IMR-90 (cell line): ENCODE results near the gene FBXL20. TPM values are rescaled to one million over a fixed set of nuclear protein-coding genes. Genes with fewer than 3 reads are reported as not detected.

Experiments
- ATAC-seq: fragments of 200-7000 bp; cut with Tn5 transposase; 2 replicates; pipeline ENCODE4 v1.9.1; 2020; ENCODE audit warnings: low read depth, mild to moderate bottlenecking, moderate library complexity
- BruUV-seq: library from RNA; stranded (reverse); fragments of 400-500 nt; replicated peaks from 2 replicates; lab custom pipeline; 2021; lab: Mats Ljungman, UMichigan
- CTCF ChIA-PET: fragments of 300-600 bp; formaldehyde crosslinking; extraction: SDS; loops from one replicate; lab custom pipeline; 2021; ENCODE audit warnings: antibody characterized with exemption; lab: Yijun Ruan, JAX
- POLR2A ChIA-PET: fragments of 300-600 bp; sonication (Branson Sonifier 250); formaldehyde crosslinking; loops from one replicate; lab custom pipeline; 2022; ENCODE audit warnings: antibody characterized with exemption; ENCODE audit not compliant: unreplicated experiment; lab: Charles Lee
- DNase-seq: peaks from one replicate; pipeline ENCODE4 v3.0.0; 2013
- H2AFZ ChIP-seq: replicated peaks from 2 replicates; pipeline ENCODE3; 2013; ENCODE audit warnings: low read length, mild to moderate bottlenecking; ENCODE audit not compliant: poor library complexity
- H2AK5ac ChIP-seq: 2 replicates; pipeline ENCODE4 v1.6.1; 2013; ENCODE audit warnings: low read depth, low read length, inconsistent platforms
- H2AK9ac ChIP-seq: replicated peaks from 2 replicates; pipeline ENCODE3; 2013; ENCODE audit warnings: mild to moderate bottlenecking, low read depth, low read length, moderate library complexity; ENCODE audit not compliant: poor library complexity
- H2BK120ac ChIP-seq: 2 replicates; pipeline ENCODE4 v1.6.1; 2013; ENCODE audit warnings: low read depth, low read length, inconsistent platforms
- H2BK15ac ChIP-seq: 3 replicates; pipeline ENCODE4 v1.6.1; 2013; ENCODE audit warnings: low read depth, low read length, inconsistent platforms
- H2BK20ac ChIP-seq: 2 replicates; pipeline ENCODE4 v1.6.1; 2013; ENCODE audit warnings: low read depth, mild to moderate bottlenecking, inconsistent platforms, low read length, moderate library complexity
- H2BK5ac ChIP-seq: 2 replicates; pipeline ENCODE4 v1.6.1; 2013; ENCODE audit warnings: mild to moderate bottlenecking, low read depth, low read length, inconsistent platforms; ENCODE audit not compliant: poor library complexity, severe bottlenecking
- H3K14ac ChIP-seq: replicated peaks from 2 replicates; pipeline ENCODE4 v1.6.1; 2013; ENCODE audit warnings: low read depth, low read length, inconsistent platforms
- H3K18ac ChIP-seq: 2 replicates; pipeline ENCODE4 v1.6.1; 2013; ENCODE audit warnings: low read depth, low read length, control low read depth
- H3K23ac ChIP-seq: 2 replicates; pipeline ENCODE4 v1.6.1; 2013; ENCODE audit warnings: low read depth, low read length, inconsistent platforms
- H3K27ac ChIP-seq: 2 replicates; pipeline ENCODE4 v1.5.1; 2013; ENCODE audit warnings: mild to moderate bottlenecking, control low read depth, low read length; ENCODE audit not compliant: insufficient read depth
- H3K27me3 ChIP-seq: 2 replicates; pipeline ENCODE4 v1.6.1; 2013; ENCODE audit warnings: low read length; ENCODE audit not compliant: control insufficient read depth, insufficient read depth
- H3K36me3 ChIP-seq: 2 replicates; pipeline ENCODE4 v1.6.1; 2013; ENCODE audit warnings: low read length, mixed read lengths; ENCODE audit not compliant: control insufficient read depth, insufficient read depth
- H3K4ac ChIP-seq: 2 replicates; pipeline ENCODE4 v1.6.1; 2013; ENCODE audit warnings: low read depth, low read length, inconsistent platforms
- H3K4me1 ChIP-seq: 2 replicates; pipeline ENCODE4 v1.6.1; 2013; ENCODE audit warnings: low read length, mixed read lengths; ENCODE audit not compliant: control insufficient read depth, insufficient read depth
- H3K4me2 ChIP-seq: 2 replicates; pipeline ENCODE4 v1.6.1; 2013; ENCODE audit warnings: low read depth, mild to moderate bottlenecking, control low read depth, low read length, moderate library complexity
- H3K4me3 ChIP-seq: 2 replicates; pipeline ENCODE4 v1.5.1; 2013; ENCODE audit warnings: low read depth, mild to moderate bottlenecking, control low read depth, low read length, moderate library complexity; ENCODE audit not compliant: insufficient read depth
- H3K56ac ChIP-seq: 2 replicates; pipeline ENCODE4 v1.6.1; 2013; ENCODE audit warnings: low read length, inconsistent platforms; ENCODE audit not compliant: insufficient read depth; ENCODE audit errors: extremely low read depth
- H3K79me1 ChIP-seq, 2 experiments: 2 replicates each; pipeline ENCODE4 v1.6.1; 2013; ENCODE audit warnings: low read length in 2 of 2, inconsistent platforms in 1 of 2, low read depth in 1 of 2
- H3K9ac ChIP-seq: 2 replicates; pipeline ENCODE4 v1.6.1; 2013; ENCODE audit warnings: low read depth, low read length, control low read depth
- H3K9me1 ChIP-seq: 2 replicates; pipeline ENCODE4 v1.6.1; 2013; ENCODE audit warnings: low read length, inconsistent platforms; ENCODE audit not compliant: insufficient read depth
- H3K9me3 ChIP-seq: 2 replicates; pipeline ENCODE4 v1.6.1; 2013; ENCODE audit warnings: low read length; ENCODE audit not compliant: control insufficient read depth, insufficient read depth
- H4K20me1 ChIP-seq: 2 replicates; pipeline ENCODE4 v1.6.1; 2013; ENCODE audit warnings: low read length, inconsistent platforms; ENCODE audit not compliant: insufficient read depth
- H4K5ac ChIP-seq: 2 replicates; pipeline ENCODE4 v1.6.1; 2013; ENCODE audit warnings: mild to moderate bottlenecking, low read depth, low read length, control low read depth
- H4K8ac ChIP-seq, 2 experiments: 2 replicates each; pipeline ENCODE4 v1.6.1; 2013; ENCODE audit warnings: low read depth in 2 of 2, low read length in 2 of 2, control low read depth in 1 of 2, inconsistent platforms in 1 of 2
- H4K91ac ChIP-seq: 2 replicates; pipeline ENCODE4 v1.6.1; 2013; ENCODE audit warnings: low read depth, low read length, inconsistent platforms; ENCODE audit not compliant: insufficient read depth
- BHLHE40 ChIP-seq: fragments of 150-350 bp; IDR thresholded peaks from 2 replicates; pipeline ENCODE4 v1.6.1; 2016; ENCODE audit warnings: mild to moderate bottlenecking, low read depth, low read length
- CEBPB ChIP-seq: IDR thresholded peaks from 2 replicates; pipeline ENCODE4 v1.6.1; 2012; ENCODE audit warnings: low read depth, low read length, improper control_type of control experiment
- CHD1 ChIP-seq: IDR thresholded peaks from 2 replicates; pipeline ENCODE4 v1.6.1; 2012; ENCODE audit warnings: low read depth, low read length, improper control_type of control experiment
- ELK1 ChIP-seq: fragments of 150-350 bp; IDR thresholded peaks from 2 replicates; pipeline ENCODE4 v1.6.1; 2016; ENCODE audit warnings: low read depth, mild to moderate bottlenecking, low read length, moderate library complexity, borderline replicate concordance
- FOS ChIP-seq: fragments of 150-350 bp; IDR thresholded peaks from 2 replicates; pipeline ENCODE4 v1.6.1; 2016; ENCODE audit warnings: low read depth, low read length
- MAFK ChIP-seq: IDR thresholded peaks from 2 replicates; pipeline ENCODE4 v1.6.1; 2012; ENCODE audit warnings: low read depth, low read length, improper control_type of control experiment
- MAZ ChIP-seq: IDR thresholded peaks from 2 replicates; pipeline ENCODE4 v1.6.1; 2012; ENCODE audit warnings: low read depth, mild to moderate bottlenecking, low read length, improper control_type of control experiment, moderate library complexity, borderline replicate concordance
- MXI1 ChIP-seq: IDR thresholded peaks from 2 replicates; pipeline ENCODE4 v1.6.1; 2012; ENCODE audit warnings: low read depth, mild to moderate bottlenecking, low read length, moderate library complexity, borderline replicate concordance
- NFE2L2 ChIP-seq: fragments of 150-350 bp; IDR thresholded peaks from 2 replicates; pipeline ENCODE4 v1.6.1; 2016; ENCODE audit warnings: low read depth, mild to moderate bottlenecking, low read length
- POLR2A ChIP-seq: IDR thresholded peaks from 2 replicates; pipeline ENCODE4 v1.6.1; 2012; ENCODE audit warnings: mild to moderate bottlenecking, low read depth, low read length
- RAD21 ChIP-seq: IDR thresholded peaks from 2 replicates; pipeline ENCODE4 v1.6.1; 2012; ENCODE audit warnings: low read length, improper control_type of control experiment
- RCOR1 ChIP-seq: IDR thresholded peaks from 2 replicates; pipeline ENCODE4 v1.6.1; 2012; ENCODE audit warnings: mild to moderate bottlenecking, low read length, improper control_type of control experiment; ENCODE audit not compliant: insufficient replicate concordance
- RFX5 ChIP-seq: IDR thresholded peaks from 2 replicates; pipeline ENCODE4 v1.8.0; 2012; ENCODE audit warnings: low read depth, mild to moderate bottlenecking, low read length, moderate library complexity
- SMC3 ChIP-seq: fragments of 150-350 bp; IDR thresholded peaks from 2 replicates; pipeline ENCODE4 v1.6.1; 2016; ENCODE audit warnings: low read depth, mild to moderate bottlenecking, antibody characterized with exemption, low read length, moderate library complexity
- WGBS, 2 experiments: methylation state at CpG; one replicate each; pipeline versions ENCODE4 v1.1.5 to v1.1.7; 2013; ENCODE audit warnings: missing lambda C conversion rate in 2 of 2; ENCODE audit not compliant: insufficient read length in 1 of 2; ENCODE audit errors: extremely low coverage in 2 of 2; 5-methylcytosine and 5-hydroxymethylcytosine counted together
- dilution Hi-C: fragments of 300-500 bp; cut with HindIII; formaldehyde crosslinking; loops from one replicate; pipeline ENCODE4 v1.14.3; 2018; ENCODE audit warnings: low sequenced_read_pairs; ENCODE audit not compliant: unreplicated experiment
- in situ Hi-C: fragments of 300-500 bp; cut with MboI; formaldehyde crosslinking; loops from 3 replicates; pipeline ENCODE4 v1.14.3; 2019; ENCODE audit warnings: low sequenced_read_pairs, inconsistent platforms, mixed read lengths
- intact Hi-C: fragments of 100-400 bp; cut with micrococcal nuclease; formaldehyde crosslinking; loops from 2 replicates; pipeline ENCODE4 v1.10.0; 2022
- polyA plus RNA-seq, 3 experiments: library from polyadenylated mRNA; depleted of rRNA; stranded (reverse); fragments of >200 nt; gene quantifications; 2 replicates each; pipeline ENCODE4 v1.2.3, GENCODE V29; 2012; ENCODE audit warnings: low replicate concordance in 1 of 3
- total RNA-seq: library from RNA; depleted of rRNA; stranded (reverse); fragments of >200 nt; gene quantifications from 2 replicates; pipeline ENCODE4 v1.2.3, GENCODE V29; 2012
- TF ChIP-seq, protein P1 (sequence below): conservative IDR thresholded peaks from 2 replicates; pipeline ENCODE4 v1.5.1; 2012; ENCODE audit warnings: mild to moderate bottlenecking, low read depth, low read length, improper control_type of control experiment
- TF ChIP-seq, protein P2 (sequence below): fragments of 150-350 bp; IDR thresholded peaks from 2 replicates; pipeline ENCODE4 v1.6.1; 2017; ENCODE audit warnings: mild to moderate bottlenecking, antibody characterized with exemption, low read length, low read depth

FBXL20 gene
- total and polyA plus RNA-seq, 2 of the 4 experiments (the other 2 are of a cell fraction), result 4.1 to 13.8 TPM

DNA sequence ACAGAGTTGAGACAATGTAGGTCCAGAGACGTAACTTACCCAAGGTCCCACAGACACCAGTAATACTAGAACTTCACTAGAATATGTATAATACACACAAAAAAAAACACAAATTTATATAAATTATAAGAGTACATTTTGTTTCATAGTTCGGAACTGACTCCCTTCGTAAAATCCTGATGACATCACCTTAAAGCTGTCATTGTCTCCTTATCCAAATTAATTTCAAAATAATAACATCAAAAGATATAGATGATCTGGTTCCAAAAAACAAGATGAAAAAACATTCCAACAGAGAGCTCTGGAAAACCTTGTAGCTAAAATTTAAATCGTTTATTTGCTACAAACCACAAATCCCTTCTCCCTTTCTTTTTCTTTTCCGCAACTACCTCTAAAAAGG lies 10.0 kb downstream of the FBXL20 start:
- Histone ChIP-seq H2AK5ac (no peak overlapping the region), H3K9ac (no peak overlapping the region), H2BK15ac (no peak overlapping the region), H4K20me1 (no peaks in the 10 kb centered on the region; the same call in 1 of the 2 replicates), H3K4me3 (no peak overlapping the region), H3K27me3 (no peaks in the 10 kb centered on the region), H3K18ac (no peak overlapping the region), H2AFZ (no peak overlapping the region), H2BK120ac (no peak overlapping the region), H3K79me1 (peaks cover 0 to 39% of the 10 kb centered on the region in 2 experiments; a peak in 3 of 4 replicates), H3K23ac (no peak overlapping the region), H3K9me3 (no peaks in the 10 kb centered on the region), H3K4me1 (no peaks in the 10 kb centered on the region), H3K9me1 (no peaks in the 10 kb centered on the region), H4K91ac (no peak overlapping the region), H3K27ac (no peak overlapping the region), H2BK20ac (no peak overlapping the region), H3K36me3 (peaks cover 4% of the 10 kb centered on the region; the same call in 1 of the 2 replicates), H2BK5ac (no peak overlapping the region), H3K4me2 (no peak overlapping the region), H2AK9ac (no peak overlapping the region), H4K8ac (no peak overlapping the region), H3K4ac (no peak overlapping the region), H3K14ac (no peak overlapping the region), H3K56ac (no peak overlapping the region), H4K5ac (no peak overlapping the region)
- DNase-seq (no peak), ATAC-seq (no peak)
- no TSS peak for BruUV-seq
- no CpG with 5 or more reads among the region's 5 CpGs for WGBS, 2 experiments
- dilution Hi-C loops, result no loop called here
- TF ChIP-seq POLR2A, result no peak
- no peak for TF ChIP-seq FOS
- TF ChIP-seq MXI1, result no peak
- TF ChIP-seq CEBPB, result no peak
- TF ChIP-seq, protein P1, sequence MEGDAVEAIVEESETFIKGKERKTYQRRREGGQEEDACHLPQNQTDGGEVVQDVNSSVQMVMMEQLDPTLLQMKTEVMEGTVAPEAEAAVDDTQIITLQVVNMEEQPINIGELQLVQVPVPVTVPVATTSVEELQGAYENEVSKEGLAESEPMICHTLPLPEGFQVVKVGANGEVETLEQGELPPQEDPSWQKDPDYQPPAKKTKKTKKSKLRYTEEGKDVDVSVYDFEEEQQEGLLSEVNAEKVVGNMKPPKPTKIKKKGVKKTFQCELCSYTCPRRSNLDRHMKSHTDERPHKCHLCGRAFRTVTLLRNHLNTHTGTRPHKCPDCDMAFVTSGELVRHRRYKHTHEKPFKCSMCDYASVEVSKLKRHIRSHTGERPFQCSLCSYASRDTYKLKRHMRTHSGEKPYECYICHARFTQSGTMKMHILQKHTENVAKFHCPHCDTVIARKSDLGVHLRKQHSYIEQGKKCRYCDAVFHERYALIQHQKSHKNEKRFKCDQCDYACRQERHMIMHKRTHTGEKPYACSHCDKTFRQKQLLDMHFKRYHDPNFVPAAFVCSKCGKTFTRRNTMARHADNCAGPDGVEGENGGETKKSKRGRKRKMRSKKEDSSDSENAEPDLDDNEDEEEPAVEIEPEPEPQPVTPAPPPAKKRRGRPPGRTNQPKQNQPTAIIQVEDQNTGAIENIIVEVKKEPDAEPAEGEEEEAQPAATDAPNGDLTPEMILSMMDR, result no peak
- TF ChIP-seq NFE2L2, result no peak
- no peak for TF ChIP-seq MAZ
- TF ChIP-seq, protein P2, sequence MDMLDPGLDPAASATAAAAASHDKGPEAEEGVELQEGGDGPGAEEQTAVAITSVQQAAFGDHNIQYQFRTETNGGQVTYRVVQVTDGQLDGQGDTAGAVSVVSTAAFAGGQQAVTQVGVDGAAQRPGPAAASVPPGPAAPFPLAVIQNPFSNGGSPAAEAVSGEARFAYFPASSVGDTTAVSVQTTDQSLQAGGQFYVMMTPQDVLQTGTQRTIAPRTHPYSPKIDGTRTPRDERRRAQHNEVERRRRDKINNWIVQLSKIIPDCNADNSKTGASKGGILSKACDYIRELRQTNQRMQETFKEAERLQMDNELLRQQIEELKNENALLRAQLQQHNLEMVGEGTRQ, result no peak
- TF ChIP-seq SMC3, result no peak
- TF ChIP-seq RCOR1, result no peak
- TF ChIP-seq MAFK, result no peak
- no peak for TF ChIP-seq RFX5
- no peak for TF ChIP-seq CHD1
- no peak for TF ChIP-seq RAD21
- no peak for TF ChIP-seq BHLHE40
- TF ChIP-seq ELK1, result no peak
- in situ Hi-C loops, result no loop called here
- intact Hi-C loops, result loop anchor here (10.0 kb wide), 1 partner anchor 67 kb away; no protein-coding TSS in a partner anchor
- POLR2A ChIA-PET, result no interaction called here
- CTCF ChIA-PET, result interaction anchor here (0.8 kb wide), 1 partner anchor 38 kb away, joined by 3 read pairs; no protein-coding TSS in a partner anchor
